ENCODE measurements around the gene LHFPL2.

Gene LHFPL2

GRCh38 chr5:78618303-78618702 lies 30.3 kb downstream of the LHFPL2 start:
- DNase-seq (ENCODE audit: low read depth), result no peak

GRCh38 chr5:78615697-78616096 lies 32.9 kb downstream of the LHFPL2 start:
- no peak for DNase-seq (ENCODE audit: low read depth)

- DNase-seq (ENCODE audit: low read depth), result no peak
Measured at GRCh38 chr5:78614816-78615215, 33.8 kb downstream of the LHFPL2 start.

GRCh38 chr5:78613756-78614155 lies 34.8 kb downstream of the LHFPL2 start:
- no peak for DNase-seq (ENCODE audit: low read depth)

- DNase-seq (ENCODE audit: low read depth), result no peak
Measured at GRCh38 chr5:78613151-78613533, 35.4 kb downstream of the LHFPL2 start.

GRCh38 chr5:78612227-78613150 lies 36.1 kb downstream of the LHFPL2 start:
- no peak for DNase-seq (ENCODE audit: low read depth)

- DNase-seq (ENCODE audit: low read depth), result no peak
Measured at GRCh38 chr5:78611126-78611605, 37.4 kb downstream of the LHFPL2 start.

- DNase-seq (ENCODE audit: low read depth), result no peak
Measured at GRCh38 chr5:78610636-78611035, 37.9 kb downstream of the LHFPL2 start.

GRCh38 chr5:78610163-78610583 lies 38.4 kb downstream of the LHFPL2 start:
- no peak for DNase-seq (ENCODE audit: low read depth)

- DNase-seq (ENCODE audit: low read depth), result no peak
Measured at GRCh38 chr5:78607864-78608263, 40.7 kb downstream of the LHFPL2 start.

GRCh38 chr5:78606241-78606640 lies 42.3 kb downstream of the LHFPL2 start:
- DNase-seq (ENCODE audit: low read depth), result no peak

- DNase-seq (ENCODE audit: low read depth), result no peak
Measured at GRCh38 chr5:78605611-78606010, 43.0 kb downstream of the LHFPL2 start.

GRCh38 chr5:78604689-78605285 lies 43.8 kb downstream of the LHFPL2 start:
- no peak for DNase-seq (ENCODE audit: low read depth)

GRCh38 chr5:78603636-78604175 lies 44.9 kb downstream of the LHFPL2 start:
- no peak for DNase-seq (ENCODE audit: low read depth)

GRCh38 chr5:78602400-78602799 lies 46.2 kb downstream of the LHFPL2 start:
- DNase-seq (ENCODE audit: low read depth), result no peak

GRCh38 chr5:78601559-78602314 lies 46.8 kb downstream of the LHFPL2 start:
- DNase-seq (ENCODE audit: low read depth), result no peak

GRCh38 chr5:78600687-78601414 lies 47.7 kb downstream of the LHFPL2 start:
- no peak for DNase-seq (ENCODE audit: low read depth)

- DNase-seq (ENCODE audit: low read depth), result no peak
Measured at GRCh38 chr5:78598973-78599372, 49.6 kb downstream of the LHFPL2 start.

GRCh38 chr5:78597974-78598371 lies 50.6 kb downstream of the LHFPL2 start:
- no peak for DNase-seq (ENCODE audit: low read depth)

GRCh38 chr5:78597068-78597973 lies 51.3 kb downstream of the LHFPL2 start:
- no peak for DNase-seq (ENCODE audit: low read depth)

Measured in activated T-helper 1 cell treated with Interleukin-2 at 50 U/mL for 16 hours (primary cell).